Suppressor macrophage (primary cell): ENCODE measurements around the gene APH1A.
A peak's percentile ranks its signal among the peaks of the same experiment; 100 is the strongest.
"Not testable (repeated sequence)": the region's sequence is repeated elsewhere in the genome, so short reads cannot be mapped to it uniquely, and the experiment has no call there.

Source experiments
- DNase-seq, 4 experiments: peaks; one replicate each; pipeline ENCODE4 v3.0.0-alpha.2; 2020 to 2022

APH1A gene

GRCh38 chr1:150233359-150234308 lies 35.2 kb downstream of the APH1A start:
- peak in 3 of 4 experiments; percentile 19 to 49 (median 36) for DNase-seq

GRCh38 chr1:150232921-150233320 lies 35.9 kb downstream of the APH1A start:
- DNase-seq: not testable (repeated sequence)

GRCh38 chr1:150228246-150228645 lies 40.6 kb downstream of the APH1A start:
- not testable (repeated sequence) for DNase-seq

GRCh38 chr1:150227228-150227627 lies 41.6 kb downstream of the APH1A start:
- no peak for DNase-seq

GRCh38 chr1:150226486-150226885 lies 42.3 kb downstream of the APH1A start:
- no peak for DNase-seq

GRCh38 chr1:150225546-150225945 lies 43.3 kb downstream of the APH1A start:
- peak in 1 of 4 experiments; percentile 5 for DNase-seq

GRCh38 chr1:150224983-150225382 lies 43.8 kb downstream of the APH1A start:
- DNase-seq: no peak

GRCh38 chr1:150221552-150221951 lies 47.3 kb downstream of the APH1A start:
- peak in 2 of 4 experiments; percentile 20 to 34 for DNase-seq

- DNase-seq: not testable (repeated sequence)
Measured at GRCh38 chr1:150215855-150216254, 53.0 kb downstream of the APH1A start.
